GM18951 (cell line): Measurements from ENCODE around the gene ITGB1BP1.

Experiments
- POLR2A ChIP-seq: IDR thresholded peaks from 4 replicates; pipeline ENCODE4 v1.6.1; 2011; ENCODE audit warnings: mild to moderate bottlenecking; ENCODE audit not compliant: insufficient read length, insufficient read depth; ENCODE audit errors: extremely low read depth
- in situ Hi-C: fragments of 300-500 bp; cut with MboI; formaldehyde crosslinking; loops from one replicate; pipeline ENCODE4 v1.12.0; 2022; ENCODE audit warnings: low sequenced_read_pairs, mixed read lengths, inconsistent platforms; ENCODE audit not compliant: unreplicated experiment

ITGB1BP1 gene, protein sequence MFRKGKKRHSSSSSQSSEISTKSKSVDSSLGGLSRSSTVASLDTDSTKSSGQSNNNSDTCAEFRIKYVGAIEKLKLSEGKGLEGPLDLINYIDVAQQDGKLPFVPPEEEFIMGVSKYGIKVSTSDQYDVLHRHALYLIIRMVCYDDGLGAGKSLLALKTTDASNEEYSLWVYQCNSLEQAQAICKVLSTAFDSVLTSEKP

DNA sequence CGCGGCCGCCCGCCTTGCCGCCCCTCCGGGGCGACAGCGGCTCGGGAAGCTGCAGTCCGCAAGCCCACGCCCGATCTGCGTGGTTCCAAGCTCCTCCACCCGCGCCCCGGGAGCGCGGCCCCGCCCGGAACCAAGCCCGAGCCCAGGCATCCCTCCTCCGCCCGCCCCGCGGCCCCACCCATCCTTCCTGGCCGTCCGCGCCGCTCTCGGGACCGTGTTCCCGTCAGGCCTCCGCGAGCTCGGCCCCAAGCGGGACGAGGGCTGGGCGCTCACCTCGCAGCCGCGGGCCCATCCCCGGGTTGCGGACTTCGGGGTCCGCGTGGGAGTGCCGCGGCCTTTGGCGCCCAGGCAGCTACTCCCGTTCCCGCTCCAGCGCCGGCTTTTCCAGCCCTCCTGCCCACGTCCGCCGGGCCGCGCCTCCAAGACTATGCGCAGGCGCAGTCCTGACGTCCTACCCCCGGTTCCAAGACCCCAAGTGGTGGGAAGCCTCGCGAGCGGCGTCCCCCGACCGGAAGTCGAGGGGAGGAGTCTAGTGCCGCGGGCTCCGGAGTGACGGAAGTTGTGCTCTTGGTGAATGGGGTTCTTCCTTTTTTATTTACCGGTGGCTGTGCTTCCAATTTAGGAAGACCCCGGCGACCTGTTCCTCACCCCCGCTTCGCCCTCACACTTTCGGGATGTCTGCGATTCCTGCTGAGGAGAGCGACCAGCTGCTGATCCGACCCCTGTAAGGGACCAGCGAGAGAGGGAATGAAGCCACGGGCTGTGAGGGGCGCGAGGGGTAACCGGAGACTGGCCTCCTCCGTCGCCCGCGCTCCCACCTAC, at the start of gene ITGB1BP1, which contains the start of gene CPSF3:
Gene ITGB1BP1 (minus strand): TSS at position 429 of the 822 bp plus-strand sequence. CDS start 4,831 bp downstream, outside the sequence.
Gene CPSF3 (plus strand): TSS at position 555 of the 822 bp plus-strand sequence. CDS start 120 bp downstream, at position 675.
- TF ChIP-seq POLR2A: peak; percentile 75
- in situ Hi-C loops: no loop called here

DNA sequence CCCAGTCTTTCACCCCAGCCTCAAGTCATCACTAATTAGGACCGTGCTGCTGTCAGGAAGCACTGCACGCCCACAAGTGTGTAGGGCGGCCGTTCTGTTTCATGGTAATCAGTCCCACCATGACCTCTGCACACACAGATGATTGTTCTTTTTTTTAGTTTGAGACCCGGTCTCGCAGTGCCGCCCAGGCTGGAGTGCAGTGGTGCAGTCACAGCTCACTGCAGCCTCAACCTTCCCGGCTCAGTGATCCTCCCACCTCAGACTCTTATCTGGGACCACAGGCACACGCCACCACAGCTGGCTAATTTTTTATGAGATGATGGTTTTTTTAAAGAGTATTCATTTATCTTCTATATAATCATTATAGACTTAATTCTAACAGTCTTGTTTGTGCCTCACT, 49.2 kb upstream of the ITGB1BP1 start:
- in situ Hi-C loops: no loop called here
- no peak for TF ChIP-seq POLR2A

DNA sequence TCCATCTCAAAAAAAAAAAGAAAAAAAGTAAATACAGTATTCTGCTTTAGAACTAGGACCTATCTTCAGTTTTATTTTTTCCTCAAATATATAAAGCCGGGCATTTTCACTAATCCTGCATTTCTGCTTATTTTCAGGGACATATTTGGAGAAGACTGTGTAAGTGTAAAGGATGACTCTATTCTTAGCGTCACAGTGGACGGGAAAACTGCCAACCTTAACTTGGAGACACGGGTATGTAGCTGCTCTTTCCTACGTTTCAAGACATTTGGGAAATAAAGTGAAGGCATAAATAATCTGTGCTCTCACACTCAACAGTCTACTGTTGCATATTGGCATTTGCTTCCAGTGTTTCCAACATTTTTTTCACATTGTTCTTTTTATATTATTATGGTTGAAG, 47.9 kb upstream of the ITGB1BP1 start:
- in situ Hi-C loops: no loop called here
- TF ChIP-seq POLR2A: no peak

DNA sequence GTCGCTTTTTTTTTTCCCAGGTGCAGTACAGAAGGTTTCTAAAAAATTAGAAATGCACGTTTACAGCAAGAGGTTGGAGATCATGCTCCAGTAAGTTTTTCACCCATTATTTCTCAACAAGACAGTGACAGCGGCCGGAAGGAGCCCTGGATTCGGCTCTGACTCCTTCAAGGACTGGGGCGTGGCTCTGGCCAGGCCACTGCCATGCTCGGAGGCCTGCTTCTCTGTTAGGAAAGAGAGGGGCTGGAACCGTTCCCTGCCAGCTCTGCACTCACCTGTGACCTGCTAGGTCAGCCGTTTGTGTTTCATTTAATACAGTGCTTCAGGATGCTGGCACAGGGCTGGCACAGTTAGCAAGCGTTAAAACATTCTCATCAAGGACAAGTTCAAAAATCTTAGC, 44.4 kb upstream of the ITGB1BP1 start:
- no peak for TF ChIP-seq POLR2A
- in situ Hi-C loops: no loop called here

DNA sequence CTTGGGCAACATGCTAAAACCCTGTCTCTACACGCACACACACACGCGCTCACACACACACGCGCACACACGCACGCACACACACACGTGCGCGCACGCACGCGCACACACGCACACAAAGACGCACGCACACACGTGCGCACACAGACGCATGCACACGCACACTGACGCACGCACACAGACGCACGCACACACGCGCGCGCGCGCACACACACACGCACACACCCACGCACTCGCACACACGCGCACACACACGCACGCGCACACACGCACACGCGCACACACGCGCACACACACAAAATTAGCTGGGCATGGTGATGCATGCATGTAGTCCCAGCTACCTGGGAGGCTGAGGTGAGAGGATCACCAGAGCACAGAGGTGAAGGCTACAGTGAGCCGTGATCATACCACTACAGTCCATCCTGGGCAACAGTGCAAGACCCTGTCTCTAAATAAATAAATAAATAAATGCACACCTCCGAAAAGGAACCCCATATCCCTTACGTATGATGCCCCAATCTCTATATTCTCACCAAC, 42.9 kb upstream of the ITGB1BP1 start:
- in situ Hi-C loops: no loop called here
- no peak for TF ChIP-seq POLR2A

DNA sequence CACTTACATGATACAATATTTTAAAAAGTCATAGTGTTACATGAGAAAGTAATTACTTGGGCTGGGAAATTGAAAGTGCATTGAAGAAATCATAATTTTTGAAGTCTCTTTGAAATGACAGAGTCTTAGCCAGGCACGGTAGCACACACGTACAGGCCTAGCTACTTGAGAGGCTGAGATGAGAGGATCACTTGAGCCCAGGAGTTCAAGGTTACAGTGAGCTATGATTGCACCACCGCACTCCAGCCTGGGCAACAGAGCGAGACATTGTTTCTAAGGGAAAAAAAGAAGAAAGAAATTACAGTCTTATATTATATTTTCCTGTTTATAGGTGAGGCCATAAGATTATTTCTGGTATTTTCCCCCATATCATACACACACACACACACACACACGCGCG, 41.8 kb upstream of the ITGB1BP1 start:
- in situ Hi-C loops: no loop called here
- TF ChIP-seq POLR2A: no peak

DNA sequence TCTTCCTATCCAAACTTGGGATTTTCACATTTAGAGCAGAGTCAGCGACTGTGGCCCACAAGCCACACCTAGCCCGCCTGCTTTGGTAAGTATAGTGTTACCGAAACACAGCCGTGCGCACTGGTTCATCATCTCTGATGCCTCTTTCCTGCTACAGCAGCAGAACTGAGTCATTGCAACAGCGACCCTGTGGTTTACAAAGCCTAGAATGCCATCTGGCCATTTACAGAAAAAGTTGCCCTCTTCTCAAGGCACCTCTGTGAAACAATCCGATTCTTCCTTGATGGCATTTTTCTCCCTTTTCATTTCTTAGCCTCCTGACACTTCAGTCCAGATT, 40.3 kb upstream of the ITGB1BP1 start:
- no peak for TF ChIP-seq POLR2A
- in situ Hi-C loops: no loop called here

DNA sequence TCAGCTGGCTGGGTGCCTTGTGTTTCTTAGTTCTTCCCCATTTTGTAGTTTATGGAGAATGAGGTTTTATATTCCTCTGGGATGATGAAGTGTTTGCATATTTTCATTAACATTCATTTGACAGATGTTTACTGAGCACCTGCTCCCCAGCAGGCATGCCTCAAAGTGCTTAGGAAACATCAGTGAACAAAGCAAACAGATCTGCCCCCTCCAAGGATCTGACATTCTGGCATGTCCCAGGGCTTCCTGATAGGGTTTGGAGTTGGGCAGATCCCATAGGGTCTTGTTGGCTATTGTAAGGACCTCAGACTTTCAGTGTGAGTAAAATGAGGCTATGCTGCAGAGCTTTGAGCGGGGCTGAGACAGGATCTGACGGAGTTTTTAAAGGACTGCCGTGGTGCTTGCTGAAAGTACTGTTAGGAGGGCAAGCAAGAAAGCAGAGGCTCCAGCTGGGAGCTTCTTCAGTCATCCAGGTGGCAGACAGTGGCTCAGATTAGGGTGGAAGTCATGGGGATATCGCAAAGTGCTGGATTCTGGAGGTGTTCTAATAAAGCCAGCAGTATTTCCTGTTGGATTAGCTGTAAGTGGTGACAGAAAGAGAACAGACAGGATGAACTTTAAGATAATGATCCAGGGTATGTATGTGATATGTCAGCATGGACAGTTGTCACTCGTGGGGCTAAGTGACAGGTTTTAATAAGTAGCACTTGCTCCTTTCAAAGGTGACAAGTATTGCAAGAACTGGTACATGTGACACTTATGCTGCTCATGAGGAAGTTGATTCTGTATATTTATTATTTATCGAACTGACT, 39.8 kb upstream of the ITGB1BP1 start:
- in situ Hi-C loops: no loop called here

DNA sequence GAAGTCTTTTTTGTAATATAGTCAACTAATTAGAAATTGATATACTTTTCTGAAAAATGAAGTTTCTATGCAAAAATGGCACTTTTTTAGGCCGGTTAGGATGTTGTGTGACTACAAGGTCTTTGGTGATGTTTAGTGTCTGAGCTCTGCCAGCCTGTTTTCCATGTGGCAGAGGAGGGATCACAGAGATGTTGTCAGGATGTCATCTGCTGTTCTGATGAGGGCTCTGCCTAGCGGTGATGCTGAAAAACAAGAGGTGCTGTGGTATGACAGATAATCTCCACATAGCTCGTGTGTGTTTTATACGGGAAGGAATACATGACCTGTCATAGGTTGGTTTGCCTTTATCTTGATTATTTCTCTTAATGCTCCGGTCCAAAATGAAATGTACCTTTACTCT, 39.0 kb upstream of the ITGB1BP1 start:
- in situ Hi-C loops: no loop called here
- no peak for TF ChIP-seq POLR2A

More for the DNA sequence above, 39.8 kb upstream of the ITGB1BP1 start:
- TF ChIP-seq POLR2A: no peak

DNA sequence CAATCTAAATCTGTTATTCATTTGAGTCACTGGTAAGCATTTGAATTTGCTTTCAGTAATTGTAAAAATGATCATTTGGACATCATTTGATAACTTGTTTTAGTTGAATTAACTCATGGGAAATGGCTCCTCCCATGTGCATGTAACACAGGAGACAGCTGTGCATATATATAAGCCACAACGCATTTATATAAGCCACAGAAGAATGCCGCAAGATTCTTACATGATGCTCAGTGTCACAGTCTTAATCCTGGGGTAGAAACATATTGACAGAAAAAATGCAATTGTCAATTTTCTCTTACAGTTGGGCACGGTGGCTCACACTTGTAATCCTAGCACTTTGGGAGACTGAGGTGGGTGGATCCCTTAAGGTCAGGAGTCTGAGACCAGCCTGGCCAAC, 37.8 kb upstream of the ITGB1BP1 start:
- no peak for TF ChIP-seq POLR2A
- in situ Hi-C loops: no loop called here

DNA sequence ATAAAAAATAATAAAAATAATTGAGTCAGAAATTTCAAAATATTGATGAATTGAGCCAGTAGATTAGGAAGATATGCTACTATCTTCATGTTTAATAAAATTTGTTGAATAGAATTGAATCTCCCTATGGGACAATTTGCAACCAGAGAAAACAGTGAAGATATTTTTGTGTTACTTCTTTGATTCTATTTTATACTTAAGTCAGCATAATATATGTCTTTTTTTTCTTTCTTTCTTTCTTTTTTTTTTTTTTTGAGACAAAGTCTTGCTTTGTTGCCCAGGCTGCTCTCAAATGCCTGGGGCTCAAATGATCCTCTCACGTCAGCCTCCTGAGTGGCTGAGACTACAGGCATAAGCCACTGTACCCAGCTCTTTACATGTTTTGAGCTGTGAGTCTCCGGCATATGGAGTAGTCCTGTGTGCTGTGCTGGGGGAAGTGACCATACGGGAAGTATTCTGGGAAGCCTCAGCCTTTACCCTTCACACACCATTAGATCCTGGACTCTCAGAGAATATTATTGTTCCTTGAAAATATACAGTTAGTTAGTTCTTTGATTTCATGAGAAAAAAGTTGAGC, 37.2 kb upstream of the ITGB1BP1 start:
- TF ChIP-seq POLR2A: no peak
- in situ Hi-C loops: no loop called here

DNA sequence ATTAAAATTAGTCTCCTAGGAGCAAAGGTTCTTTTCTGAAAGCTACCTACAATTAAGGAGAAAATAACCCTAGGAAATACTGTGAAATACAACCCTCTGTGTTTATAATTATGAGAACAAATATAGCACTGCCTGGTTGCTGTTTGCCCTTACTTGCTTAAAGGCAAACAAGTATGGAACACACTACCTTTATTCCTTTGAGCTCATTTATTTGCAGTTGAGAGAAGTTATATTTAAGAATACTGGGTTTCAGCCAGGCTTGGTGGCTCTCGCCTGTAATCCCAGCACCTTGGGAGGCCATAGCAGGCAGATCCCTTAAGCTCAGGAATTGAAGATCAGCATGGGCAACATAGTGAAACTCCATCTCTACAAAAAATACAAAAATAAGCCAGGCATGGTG, 27.9 kb upstream of the ITGB1BP1 start:
- in situ Hi-C loops: no loop called here
- TF ChIP-seq POLR2A: no peak

DNA sequence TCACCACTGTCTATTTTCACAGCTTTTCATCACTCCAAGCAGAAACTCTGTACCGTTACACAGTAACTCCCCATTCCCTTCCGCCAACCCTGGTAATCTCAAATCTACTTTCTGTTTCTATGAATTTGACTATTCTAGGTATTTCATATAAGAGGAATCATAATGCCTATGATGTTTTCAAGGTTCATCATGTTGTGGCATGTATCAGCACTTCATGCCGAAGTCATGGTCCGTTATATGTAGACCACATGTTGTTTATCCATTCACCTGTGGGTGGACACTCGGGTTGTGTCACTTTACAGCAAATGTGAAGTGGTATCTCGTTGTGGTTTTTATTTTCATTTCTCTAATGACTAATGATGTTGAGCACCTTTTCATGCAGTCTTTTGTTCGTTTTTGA, 21.8 kb upstream of the ITGB1BP1 start:
- in situ Hi-C loops: no loop called here
- TF ChIP-seq POLR2A: no peak
